Stomach smooth muscle (tissue), 2 donors: ENCODE results near the gene SLC24A1.

Experiments used
- H3K27ac ChIP-seq: one replicate; pipeline ENCODE4 v1.7.0; 2013; ENCODE audit warnings: mild to moderate bottlenecking, low read length, inconsistent platforms
- H3K27me3 ChIP-seq, 2 donors: one replicate each; pipeline ENCODE4 v1.7.0; 2013; ENCODE audit warnings: low read length in 2 of 2; ENCODE audit not compliant: insufficient read depth in 2 of 2, control insufficient read depth in 1 of 2
- H3K36me3 ChIP-seq, 2 donors: one replicate each; pipeline ENCODE4 v1.7.0; 2013; ENCODE audit warnings: low read length in 2 of 2; ENCODE audit not compliant: control insufficient read depth in 2 of 2, insufficient read depth in 2 of 2
- H3K4me1 ChIP-seq: one replicate; pipeline ENCODE4 v1.7.0; 2013; ENCODE audit warnings: low read length; ENCODE audit not compliant: control insufficient read depth, insufficient read depth
- H3K4me3 ChIP-seq, 2 donors: one replicate each; pipeline ENCODE4 v1.7.0; 2013; ENCODE audit warnings: low read length in 2 of 2
- H3K9ac ChIP-seq, 2 donors: one replicate each; pipeline ENCODE4 v1.7.0; 2013; ENCODE audit warnings: low read length in 2 of 2, mild to moderate bottlenecking in 1 of 2
- H3K9me3 ChIP-seq, 2 donors: one replicate each; pipeline ENCODE4 v1.7.0; 2013; ENCODE audit warnings: low read length in 2 of 2; ENCODE audit not compliant: control insufficient read depth in 2 of 2
- donor health status: healthy.
- donor health status: Pancreatic carcinoma.

The SLC24A1 gene

GRCh38 chr15:65638109-65638508, 16.4 kb downstream of the SLC24A1 start:
- H3K27ac ChIP-seq, result no peak overlapping the region
- no peak overlapping the region for H3K4me3 ChIP-seq
- H3K27me3 ChIP-seq, result no peaks in the 10 kb centered on the region
- peak overlapping the region in 1 of 2 donors; percentile 42 for H3K9ac ChIP-seq
- H3K36me3 ChIP-seq, result no peaks in the 10 kb centered on the region
- H3K4me1 ChIP-seq, result no peaks in the 10 kb centered on the region
- H3K9me3 ChIP-seq, result no peaks in the 10 kb centered on the region

GRCh38 chr15:65638681-65639089, 16.9 kb downstream of the SLC24A1 start:
- Histone ChIP-seq H3K4me3 (peak overlapping the region; percentile 58 to 60), H3K27ac (no peak overlapping the region), H3K4me1 (no peaks in the 10 kb centered on the region), H3K27me3 (no peaks in the 10 kb centered on the region), H3K36me3 (no peaks in the 10 kb centered on the region), H3K9me3 (no peaks in the 10 kb centered on the region), H3K9ac (peak overlapping the region; percentile 22 to 24)

GRCh38 chr15:65639509-65639908, 17.8 kb downstream of the SLC24A1 start:
- H3K36me3 ChIP-seq, result no peaks in the 10 kb centered on the region
- H3K4me3 ChIP-seq, result no peak overlapping the region
- H3K27ac ChIP-seq, result no peak overlapping the region
- H3K27me3 ChIP-seq, result no peaks in the 10 kb centered on the region
- H3K4me1 ChIP-seq, result no peaks in the 10 kb centered on the region
- H3K9me3 ChIP-seq, result no peaks in the 10 kb centered on the region
- no peak overlapping the region for H3K9ac ChIP-seq

- Histone ChIP-seq H3K4me3 (no peak overlapping the region), H3K27me3 (no peaks in the 10 kb centered on the region), H3K9ac (no peak overlapping the region), H3K4me1 (no peaks in the 10 kb centered on the region), H3K9me3 (no peaks in the 10 kb centered on the region), H3K36me3 (no peaks in the 10 kb centered on the region), H3K27ac (no peak overlapping the region)
These were observed 20.2 kb downstream of the SLC24A1 start for GRCh38 chr15:65641768-65642475.

- Histone ChIP-seq H3K36me3 (no peaks in the 10 kb centered on the region), H3K27me3 (no peaks in the 10 kb centered on the region), H3K4me1 (no peaks in the 10 kb centered on the region), H3K27ac (no peak overlapping the region), H3K9me3 (no peaks in the 10 kb centered on the region), H3K4me3 (no peak overlapping the region), H3K9ac (no peak overlapping the region)
These were observed 20.9 kb downstream of the SLC24A1 start for GRCh38 chr15:65642594-65642993.

- no peaks in the 10 kb centered on the region for H3K36me3 ChIP-seq
- no peaks in the 10 kb centered on the region for H3K9me3 ChIP-seq
- H3K4me3 ChIP-seq, result no peak overlapping the region
- no peak overlapping the region for H3K27ac ChIP-seq
- H3K27me3 ChIP-seq, result no peaks in the 10 kb centered on the region
- H3K9ac ChIP-seq, result no peak overlapping the region
- no peaks in the 10 kb centered on the region for H3K4me1 ChIP-seq
These were observed 22.5 kb downstream of the SLC24A1 start for GRCh38 chr15:65644282-65644681.

- no peak overlapping the region for H3K4me3 ChIP-seq
- H3K9me3 ChIP-seq, result no peaks in the 10 kb centered on the region
- no peaks in the 10 kb centered on the region for H3K36me3 ChIP-seq
- H3K4me1 ChIP-seq, result no peaks in the 10 kb centered on the region
- no peak overlapping the region for H3K27ac ChIP-seq
- H3K27me3 ChIP-seq, result no peaks in the 10 kb centered on the region
- no peak overlapping the region for H3K9ac ChIP-seq
These were observed 23.7 kb downstream of the SLC24A1 start for GRCh38 chr15:65645392-65645791.

GRCh38 chr15:65646486-65646885, 24.7 kb downstream of the SLC24A1 start:
- H3K9ac ChIP-seq, result no peak overlapping the region
- no peak overlapping the region for H3K4me3 ChIP-seq
- H3K27me3 ChIP-seq, result no peaks in the 10 kb centered on the region
- H3K4me1 ChIP-seq, result no peaks in the 10 kb centered on the region
- no peaks in the 10 kb centered on the region for H3K36me3 ChIP-seq
- H3K27ac ChIP-seq, result no peak overlapping the region
- no peaks in the 10 kb centered on the region for H3K9me3 ChIP-seq

GRCh38 chr15:65650312-65651041, 28.7 kb downstream of the SLC24A1 start:
- Histone ChIP-seq H3K36me3 (peaks cover 4 to 15% of the 10 kb centered on the region in 2 donors), H3K27ac (no peak overlapping the region), H3K9ac (no peak overlapping the region), H3K27me3 (no peaks in the 10 kb centered on the region), H3K4me3 (no peak overlapping the region), H3K9me3 (no peaks in the 10 kb centered on the region), H3K4me1 (no peaks in the 10 kb centered on the region)

GRCh38 chr15:65651042-65651322, 29.2 kb downstream of the SLC24A1 start:
- Histone ChIP-seq H3K9ac (no peak overlapping the region), H3K36me3 (peaks cover 8 to 17% of the 10 kb centered on the region in 2 donors), H3K4me3 (no peak overlapping the region), H3K9me3 (no peaks in the 10 kb centered on the region), H3K27ac (no peak overlapping the region), H3K27me3 (no peaks in the 10 kb centered on the region), H3K4me1 (no peaks in the 10 kb centered on the region)
